Limb (tissue), 2 donors: ENCODE data around the gene C1orf174.
A peak's percentile ranks its signal among the peaks of the same experiment; 100 is the strongest.

ENCODE experiments used
- DNase-seq, 2 donors: peaks; one replicate each; pipeline ENCODE4 v3.0.0-alpha.2; 2016; ENCODE audit errors: extremely low spot score in 2 of 2

C1orf174 gene

DNA sequence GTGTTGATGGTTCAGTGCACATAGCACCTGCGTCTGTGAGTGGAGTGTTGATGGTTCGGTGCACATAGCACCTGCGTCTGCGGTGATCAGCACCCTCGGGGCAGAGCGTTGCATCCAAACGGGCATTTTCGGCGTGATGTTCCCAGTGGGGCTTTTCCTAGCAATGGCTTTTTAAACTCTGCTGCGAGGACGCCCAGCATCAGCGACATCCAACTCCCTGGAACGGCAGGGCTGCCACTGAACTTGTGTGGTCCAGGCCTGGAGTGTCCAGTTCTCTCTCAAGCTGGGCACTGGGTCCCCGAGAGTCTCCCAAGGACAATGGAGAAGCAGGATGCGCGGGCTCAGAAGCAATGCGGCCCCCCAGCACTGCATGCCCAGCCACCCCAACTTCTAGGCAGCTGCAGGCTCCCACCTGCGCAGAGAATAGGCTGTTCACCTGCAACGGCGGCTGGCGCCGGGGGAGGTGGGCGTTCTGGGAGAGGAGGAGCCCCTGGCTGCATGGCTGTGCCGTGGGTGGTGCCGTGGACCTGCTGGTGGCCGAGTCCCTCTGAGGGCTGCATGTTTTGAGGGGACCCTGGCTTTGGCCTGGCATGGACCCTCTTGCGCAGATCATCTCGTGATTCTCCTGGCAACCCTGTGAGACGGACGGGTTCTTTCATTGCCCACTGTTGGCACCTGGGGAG, 10.1 kb upstream of the C1orf174 start:
- DNase-seq = no peak

DNA sequence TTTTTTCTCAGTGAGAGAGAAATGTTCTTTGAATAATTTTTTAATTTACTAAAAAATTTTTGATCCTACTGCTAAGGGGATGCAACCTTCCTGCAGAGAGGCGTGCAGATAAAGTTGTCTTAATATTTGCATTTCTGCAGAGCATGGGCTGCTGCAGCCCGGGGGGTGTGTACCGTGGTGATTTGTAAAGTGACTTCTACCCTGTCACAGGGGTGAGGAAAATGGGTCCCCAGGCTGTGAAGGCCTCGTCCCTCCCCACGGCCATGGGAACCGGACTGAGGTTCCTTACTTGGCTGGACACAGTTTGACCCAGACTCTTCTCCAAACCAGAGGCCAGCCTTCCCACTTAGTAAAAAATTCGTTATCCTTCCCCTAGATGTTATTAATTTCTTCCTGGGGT, 9.5 kb upstream of the C1orf174 start:
- DNase-seq = no peak

DNA sequence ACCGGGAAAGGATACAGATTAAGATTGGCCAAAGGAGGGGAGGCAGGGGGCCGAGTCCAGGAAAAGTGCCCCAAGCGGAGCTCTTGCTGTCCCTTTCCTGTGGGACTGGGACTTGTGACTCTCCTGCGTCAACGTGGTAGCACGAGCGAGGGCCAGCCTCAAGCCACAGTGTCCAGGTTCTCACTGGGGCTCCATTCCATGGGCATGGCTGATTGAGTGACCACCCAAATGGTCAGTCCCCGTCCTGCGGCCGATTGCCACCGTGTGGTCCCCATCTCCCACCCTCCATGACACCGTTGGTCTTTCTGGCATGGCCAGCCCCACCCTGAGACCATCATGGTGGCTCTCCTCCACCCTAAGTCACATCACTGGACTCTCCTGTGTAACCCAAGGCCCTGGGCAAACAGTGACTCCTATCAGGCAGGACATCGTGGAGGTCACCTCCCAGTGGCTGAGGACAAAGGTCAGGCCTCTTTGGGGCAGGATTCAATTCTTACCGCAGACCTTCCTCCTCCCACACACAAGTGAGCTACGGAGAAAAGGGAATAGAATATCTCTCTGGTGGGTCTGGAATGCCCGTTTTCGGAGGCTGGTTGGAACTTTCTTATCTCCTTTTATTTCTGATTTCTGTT, 8.9 kb upstream of the C1orf174 start:
- DNase-seq = no peak

DNA sequence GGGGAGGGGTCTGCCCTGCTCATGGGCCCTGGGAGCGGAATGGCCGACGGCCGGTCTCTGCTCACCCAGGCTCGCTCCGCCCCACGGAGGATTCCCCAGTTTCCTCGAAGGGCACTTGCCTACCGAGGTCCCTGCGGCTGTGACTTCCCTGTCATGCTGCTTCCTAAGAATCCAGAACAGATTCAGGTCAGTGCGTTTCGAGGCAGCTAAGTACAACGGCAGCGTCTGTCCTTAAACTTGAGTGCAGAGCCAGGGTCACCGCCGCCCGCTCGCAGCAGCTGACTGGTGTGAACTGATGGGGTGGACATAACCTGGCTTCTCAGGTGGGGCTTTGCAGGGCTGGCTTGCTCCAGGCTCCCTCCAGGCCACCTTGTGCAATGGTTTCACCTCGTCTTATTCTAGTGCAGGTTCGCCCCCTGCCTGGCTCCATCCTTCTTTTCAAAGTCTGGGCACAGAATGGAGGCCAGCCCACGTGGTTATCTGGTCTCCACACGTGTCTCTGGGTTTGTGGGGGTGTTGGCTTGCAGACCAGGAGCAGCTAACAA, 7.6 kb upstream of the C1orf174 start:
- DNase-seq = no peak

DNA sequence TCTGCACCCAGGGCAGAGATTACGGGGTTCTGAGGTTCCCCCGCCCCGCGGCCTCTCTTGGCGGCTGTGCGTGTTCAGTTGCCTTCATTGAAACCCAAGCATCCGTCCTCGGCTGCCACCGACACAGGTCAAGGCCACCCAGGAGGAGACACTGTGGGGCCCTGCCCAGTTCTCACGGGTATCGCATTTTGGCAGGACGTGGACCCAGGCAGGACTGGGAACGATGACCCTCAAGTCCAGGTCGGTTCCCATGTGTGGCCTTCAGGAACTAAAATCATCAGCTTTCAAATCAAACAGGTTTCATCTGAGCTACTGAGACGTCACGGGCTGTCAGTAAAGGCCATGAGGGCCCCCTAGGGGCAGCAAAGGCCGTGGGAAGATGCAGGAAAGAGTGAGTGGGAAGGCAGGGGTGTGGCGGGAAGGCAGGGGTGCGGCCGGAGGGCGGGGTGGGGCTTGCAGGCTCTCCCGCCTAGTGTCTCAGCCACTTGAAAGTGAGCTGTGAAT, 7.0 kb upstream of the C1orf174 start:
- no peak for DNase-seq

DNA sequence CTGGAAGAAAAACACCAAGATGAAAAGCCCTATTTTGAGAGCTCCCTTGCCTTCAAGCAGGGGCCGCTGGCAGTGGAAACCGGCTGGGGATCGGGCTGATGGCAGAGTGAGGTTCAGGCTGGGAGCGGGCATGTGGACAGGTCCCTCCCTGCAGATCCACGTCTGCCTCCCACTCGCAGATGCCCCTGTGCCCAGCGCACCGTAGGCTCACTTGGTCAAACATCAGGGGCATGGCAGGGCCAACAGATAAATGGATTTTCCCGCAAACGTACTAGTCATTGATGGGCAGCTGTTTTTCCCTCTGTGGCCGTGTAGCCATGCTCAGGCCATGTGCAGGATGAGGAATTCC, 6.6 kb upstream of the C1orf174 start:
- DNase-seq = peak in 1 of 2 donors; percentile 15

DNA sequence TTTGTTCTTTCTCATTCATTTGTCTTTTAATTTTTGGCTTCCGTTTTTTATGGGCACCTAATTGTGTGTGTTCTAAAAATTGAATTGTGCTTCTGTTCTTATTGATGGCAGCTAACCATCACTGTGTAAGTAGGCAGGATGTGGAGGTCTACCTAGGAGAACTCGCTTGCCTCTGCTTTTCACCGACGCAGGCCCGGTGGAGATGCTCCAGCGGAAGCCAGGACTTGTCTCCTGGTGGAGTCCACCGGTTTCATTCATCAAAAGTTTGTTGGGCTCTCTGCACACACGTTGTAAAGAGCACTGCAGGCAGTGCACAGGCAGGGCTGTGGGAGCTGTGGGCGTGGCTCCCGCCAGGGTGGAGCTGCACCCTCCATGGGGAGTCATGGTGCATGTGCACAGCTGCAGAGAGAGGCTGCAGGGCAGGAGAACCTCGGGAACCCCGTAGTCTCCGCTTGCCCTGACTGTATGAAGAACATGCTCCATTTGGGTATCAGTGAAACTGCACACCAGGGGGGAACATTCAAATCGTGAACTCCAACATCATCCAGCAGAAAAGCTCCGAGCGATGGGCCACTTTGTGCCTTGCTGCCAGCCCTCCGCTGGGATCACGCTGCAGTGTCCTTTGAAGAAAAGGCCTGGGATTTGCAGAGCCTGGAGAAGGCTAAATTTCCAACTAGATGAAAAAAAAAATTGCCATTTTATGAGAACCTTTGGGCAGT, 6.0 kb upstream of the C1orf174 start:
- DNase-seq = peak in 1 of 2 donors; percentile 22

DNA sequence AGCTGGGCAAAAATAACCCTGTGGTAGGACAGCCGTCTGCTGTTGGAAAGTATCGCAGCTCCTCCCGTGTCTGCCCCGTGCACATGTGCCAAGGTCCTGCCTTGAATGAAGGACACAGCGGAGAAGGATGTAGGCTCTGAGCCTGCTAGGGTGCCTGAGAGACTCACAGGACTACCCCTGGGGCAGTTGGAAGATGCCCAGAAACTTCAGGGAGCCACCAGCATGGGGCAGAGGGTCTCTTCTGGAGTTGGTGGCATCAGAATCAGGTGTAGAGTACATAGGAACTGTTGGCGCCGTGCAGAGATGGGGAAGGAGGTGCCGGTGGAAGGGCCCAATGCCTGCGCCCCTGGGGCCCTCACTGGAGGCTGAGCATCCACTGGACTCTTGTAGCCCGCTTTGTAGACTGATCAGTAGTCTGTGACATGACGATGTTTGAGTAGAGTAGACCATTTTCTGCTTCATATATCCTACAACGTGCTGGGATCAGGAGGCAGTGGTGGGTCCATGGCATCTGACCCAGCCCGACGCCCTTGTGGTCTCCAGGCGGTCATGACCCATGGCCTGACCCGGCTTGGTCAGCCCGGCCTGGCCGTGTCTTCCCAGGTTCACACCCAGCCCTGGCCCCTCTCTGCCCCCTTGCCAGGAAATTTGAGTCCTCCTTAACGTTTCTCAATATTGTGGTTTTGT, 5.3 kb upstream of the C1orf174 start:
- DNase-seq = peak in 1 of 2 donors; percentile 23

DNA sequence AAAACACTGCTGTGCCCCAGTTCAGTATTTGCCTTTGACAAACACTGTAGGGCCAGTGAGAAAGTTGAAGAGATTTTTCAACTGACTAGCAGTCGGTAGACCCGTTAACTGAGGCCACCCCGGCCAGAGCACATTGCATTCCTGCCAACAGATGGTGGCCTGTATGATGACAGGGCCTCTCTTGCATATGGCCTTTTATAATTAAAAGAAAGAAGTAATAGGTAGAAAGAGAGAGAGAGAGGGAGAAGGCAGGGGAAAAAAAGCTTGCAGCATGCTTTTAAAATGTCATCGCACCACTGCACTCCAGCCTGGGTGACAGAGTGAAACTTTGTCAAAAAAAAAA, 4.7 kb upstream of the C1orf174 start:
- no peak for DNase-seq

DNA sequence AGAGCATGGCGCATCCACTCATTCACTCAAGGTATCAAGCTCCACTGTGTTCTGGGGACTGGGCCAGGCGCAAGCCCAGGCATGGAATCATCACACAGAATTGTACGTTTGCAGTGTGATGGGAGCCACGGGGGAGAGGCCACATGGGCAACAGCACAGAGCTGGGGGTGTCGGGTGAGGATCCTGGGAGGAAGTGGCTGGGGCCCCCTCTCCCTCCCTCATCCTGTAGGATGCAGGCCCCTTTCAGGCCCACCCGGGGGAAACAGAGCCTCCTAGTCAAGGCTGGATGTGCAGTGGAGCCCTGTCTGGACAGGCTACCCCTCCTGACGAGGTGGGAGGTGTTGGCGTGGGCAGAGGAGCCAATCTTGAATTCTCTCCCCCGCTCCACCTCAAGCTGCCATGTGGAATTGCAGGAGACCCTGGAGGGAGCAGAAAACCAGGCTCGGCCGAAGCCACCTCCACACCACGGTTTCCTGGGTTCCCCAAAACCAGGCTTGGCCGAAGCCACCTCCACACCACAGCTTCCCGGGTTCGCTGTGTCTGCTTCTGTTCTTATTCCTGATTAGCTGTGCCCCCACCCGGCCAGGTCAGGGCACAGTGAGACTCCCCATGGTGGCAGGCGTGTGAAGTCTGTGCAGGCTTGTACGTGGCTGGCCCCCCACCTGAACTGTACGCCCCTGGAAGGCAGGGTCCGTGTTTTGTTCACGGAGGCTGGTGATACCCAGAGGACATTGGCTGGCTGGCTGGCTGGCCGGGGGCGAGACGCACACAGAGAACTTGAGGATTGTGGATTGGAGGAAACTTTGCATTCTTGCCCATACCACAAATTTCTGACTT, 4.2 kb upstream of the C1orf174 start:
- peak in 1 of 2 donors; percentile 30 for DNase-seq

DNA sequence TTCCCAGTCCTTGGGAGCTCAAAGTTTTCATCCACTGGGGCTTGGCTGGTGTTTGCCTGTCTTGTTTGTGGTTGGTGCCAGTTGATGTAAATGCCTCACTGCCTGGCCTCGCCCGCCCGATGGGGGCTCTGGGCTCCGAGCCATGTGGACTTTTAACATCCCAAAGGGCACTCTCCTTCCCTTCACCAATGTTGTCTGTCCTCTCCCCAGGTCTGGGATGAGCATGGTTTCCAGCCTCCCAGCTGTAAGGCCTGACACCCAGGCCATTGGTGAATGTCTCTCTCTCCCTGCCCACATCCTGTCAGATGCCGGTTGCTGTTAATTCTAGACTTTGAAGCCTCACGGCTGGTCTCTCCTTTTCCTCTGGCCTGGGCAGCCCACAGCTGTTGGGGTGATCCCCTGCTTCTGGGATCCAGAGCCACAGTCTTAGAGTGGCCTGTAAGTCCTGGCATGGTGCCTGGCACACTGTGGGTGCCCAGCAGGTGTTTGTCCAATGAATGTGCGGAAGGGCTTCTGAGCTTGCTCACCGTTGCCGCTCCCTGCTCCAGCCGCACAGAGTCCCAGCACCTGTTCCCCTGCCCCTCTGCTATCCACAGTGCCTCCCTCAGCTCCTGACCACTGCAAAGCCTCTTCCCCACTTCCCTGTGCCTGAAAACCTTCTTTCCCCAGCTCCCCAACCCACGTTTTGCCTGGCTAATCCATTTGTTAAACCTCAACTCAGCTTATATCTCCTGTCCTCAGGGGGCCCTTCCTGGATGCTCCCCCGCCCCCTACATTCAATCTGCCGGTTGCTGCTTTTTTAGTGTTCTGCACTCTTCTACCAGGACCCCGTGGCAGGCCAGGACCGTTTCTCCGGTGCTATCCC, 3.3 kb upstream of the C1orf174 start:
- DNase-seq = peak in 1 of 2 donors; percentile 15

DNA sequence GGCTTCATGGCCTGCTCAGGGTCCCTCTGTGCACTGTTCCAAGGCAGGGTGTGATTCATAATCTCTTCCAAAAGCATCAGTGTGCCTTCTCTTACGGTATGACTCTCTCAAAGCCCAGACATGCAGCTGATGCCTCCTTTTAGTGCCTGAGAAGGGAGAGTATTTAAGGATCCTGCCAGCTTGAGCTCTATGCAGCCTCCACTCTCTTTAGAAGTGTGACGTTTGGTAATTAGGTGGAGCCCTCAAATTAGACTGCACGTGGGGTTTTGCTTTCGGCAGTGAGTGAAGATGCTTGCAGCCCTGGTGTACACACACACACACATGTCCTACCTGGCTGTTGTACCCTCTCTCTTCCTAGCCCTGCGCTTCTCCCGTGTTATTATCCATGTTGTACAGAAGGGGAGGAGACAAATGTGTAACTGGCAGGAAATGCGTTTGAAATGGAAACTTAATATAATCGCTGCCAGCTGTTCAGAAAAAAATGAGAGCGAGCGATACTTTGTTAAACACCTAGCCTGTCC, 2.6 kb upstream of the C1orf174 start:
- no peak for DNase-seq

DNA sequence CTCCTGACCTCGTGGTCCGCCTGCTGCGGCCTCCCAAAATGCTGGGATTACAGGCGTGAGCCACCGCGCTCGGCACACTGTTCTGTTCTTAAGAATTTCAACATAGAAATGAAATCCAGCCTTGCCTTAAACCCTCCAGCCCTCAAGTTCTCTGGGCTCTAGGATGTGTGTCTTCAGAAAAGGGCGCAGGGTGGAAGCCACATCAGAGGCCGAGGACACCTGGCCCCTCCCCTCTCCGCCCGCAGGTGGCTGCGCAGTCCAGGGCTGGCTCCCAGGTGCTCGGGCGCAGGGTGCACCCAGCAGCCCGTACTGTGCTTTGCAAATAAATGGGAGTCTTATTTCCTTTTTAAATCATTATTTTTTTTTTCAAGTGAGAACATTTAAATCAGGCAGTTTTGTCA, 2.0 kb upstream of the C1orf174 start:
- DNase-seq = no peak

DNA sequence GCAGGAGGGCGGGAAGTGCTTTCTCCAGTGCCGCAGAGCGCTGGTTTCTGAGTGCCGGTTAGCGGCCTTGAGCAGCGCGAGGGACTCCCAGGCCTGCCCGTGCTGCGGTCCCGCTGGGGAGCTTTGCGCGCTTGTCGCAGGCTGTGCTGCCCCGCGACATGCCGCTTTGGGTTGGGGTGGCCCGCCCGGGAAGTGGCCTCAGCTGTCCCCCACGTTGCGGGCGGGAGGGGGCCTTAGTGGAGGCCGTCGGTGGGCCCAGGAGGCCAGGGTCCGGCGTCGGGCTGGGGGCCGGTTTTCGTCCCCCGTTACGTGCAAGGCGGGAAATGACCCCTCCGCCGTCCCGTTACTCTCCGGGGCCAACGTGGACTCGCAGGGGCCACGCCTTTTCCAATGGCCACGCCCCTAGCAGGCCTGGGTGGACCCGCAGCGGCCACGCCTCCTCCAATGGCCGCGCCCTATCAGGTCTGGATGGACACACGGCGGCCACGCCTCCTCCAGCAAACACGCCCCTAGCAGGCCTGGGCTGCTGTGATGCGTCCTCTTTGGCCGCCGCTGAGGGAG, 977 bp upstream of the C1orf174 start:
- peak; percentile 93 to 95 for DNase-seq

DNA sequence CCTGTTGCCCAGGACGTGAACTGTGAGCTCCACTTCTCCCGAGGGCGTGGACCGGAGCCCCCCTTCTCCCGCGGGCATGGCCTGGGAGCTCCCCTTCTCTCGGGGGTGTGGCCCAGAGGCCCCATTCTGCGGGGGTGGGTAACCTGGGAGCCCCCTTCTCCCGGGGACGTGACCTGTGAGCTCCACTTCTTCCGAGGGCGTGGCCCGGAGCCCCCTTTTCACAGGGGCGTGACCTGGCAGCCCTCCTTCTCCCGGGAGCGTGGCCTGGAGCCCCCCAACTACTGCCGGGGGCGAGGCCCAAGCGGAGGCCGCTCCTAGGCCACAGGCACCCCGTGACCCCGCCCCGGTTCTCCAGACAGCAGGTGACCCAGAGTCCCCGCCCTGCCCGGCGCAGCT, 320 bp downstream of the C1orf174 start:
- no peak for DNase-seq

DNA sequence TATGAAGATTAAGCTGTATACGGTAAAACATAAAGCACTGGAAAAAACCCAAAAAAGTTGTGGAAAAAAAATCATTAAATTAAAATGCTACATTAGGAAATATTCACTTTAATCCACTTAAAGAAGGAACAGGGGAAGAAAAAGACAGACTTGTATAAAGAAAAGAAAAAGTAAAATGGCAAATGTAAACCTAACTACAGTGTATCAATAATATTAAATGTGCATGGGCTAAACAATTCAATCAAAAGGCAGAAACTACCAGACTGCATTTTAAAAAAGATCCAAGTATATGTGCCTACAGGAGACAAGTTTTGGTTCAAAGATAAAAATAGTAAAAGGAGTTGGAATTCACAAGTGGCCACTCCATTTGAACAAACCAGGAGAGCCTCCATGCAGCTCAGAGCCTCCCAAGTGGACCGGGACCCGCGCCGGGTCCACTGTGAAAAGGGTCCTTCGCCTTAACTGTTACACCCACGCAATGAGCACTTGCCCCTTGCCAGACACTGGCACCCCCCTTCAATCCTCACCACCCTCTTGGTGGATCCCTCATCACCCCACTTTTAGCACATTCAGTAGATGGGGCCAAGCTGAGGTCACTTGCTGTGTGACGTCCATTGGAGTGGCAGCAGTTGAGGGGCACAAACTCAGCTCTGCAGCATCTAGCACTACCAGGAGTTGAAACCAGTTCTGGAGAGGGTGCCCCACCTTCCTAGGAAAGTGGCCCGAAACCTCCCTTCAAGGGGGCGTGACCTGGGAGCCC, 898 bp downstream of the C1orf174 start:
- DNase-seq = no peak

DNA sequence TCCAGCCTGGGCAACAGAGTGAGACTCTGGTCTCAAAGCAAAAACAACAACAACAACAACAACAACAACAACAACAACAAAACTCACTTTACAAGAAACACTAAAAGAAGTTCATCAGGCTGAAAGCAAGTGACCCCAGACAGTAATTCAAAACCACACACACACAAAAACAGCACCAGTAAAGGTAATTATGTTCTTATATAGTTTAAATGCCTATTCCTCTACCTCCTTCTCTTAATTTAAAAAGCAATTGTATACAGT, 1.7 kb downstream of the C1orf174 start:
- no peak for DNase-seq

DNA sequence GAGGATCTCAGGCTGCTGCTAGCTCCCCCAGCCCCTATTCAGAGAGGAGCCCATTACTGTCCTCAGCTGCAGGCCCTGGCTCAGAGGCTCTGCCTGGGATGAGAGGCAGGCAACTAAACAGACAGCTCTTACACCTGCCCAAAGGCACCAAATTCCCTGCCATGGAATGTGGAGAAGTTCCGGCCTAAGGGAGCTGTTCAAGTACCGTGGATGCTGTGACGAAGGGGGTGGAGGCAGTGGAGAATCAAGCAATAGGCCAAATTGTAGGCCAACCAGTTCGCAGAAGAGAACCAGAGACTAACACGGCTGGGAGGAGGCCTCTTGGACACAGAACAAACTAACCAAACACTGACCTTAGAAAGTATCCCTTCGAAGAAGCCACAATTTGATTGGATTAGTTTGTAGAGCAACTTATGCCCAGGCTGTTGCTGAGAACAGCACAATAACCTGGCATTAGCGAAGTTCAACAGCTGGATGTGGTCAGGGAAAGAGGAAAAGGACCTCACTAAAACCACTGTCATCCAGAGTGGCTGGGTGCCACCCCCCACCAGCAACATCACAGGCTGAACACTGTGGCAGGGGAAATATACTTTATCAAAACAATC, 3.6 kb downstream of the C1orf174 start:
- DNase-seq = no peak

DNA sequence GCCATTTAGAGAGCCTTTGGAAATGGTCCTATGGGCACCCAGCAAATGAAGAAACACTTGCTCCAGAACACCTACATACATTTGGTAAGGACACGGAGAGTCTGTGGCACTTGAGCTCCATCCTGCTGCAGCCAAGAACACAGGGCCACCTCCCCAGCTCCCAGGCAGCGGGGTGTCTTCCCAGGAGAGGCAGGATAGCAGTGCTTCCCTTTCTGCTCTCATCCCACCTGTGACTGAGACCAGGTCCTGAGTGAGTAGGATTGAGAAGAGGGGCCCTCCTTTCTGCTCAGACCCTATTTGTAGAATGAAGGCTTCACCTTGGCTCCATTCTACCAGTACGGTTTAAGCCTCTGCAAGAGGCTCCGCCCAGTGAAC, 4.1 kb downstream of the C1orf174 start:
- DNase-seq = no peak
